Activated gamma-delta T cell treated with Interleukin-2 at 50 U/mL for 16 hours (primary cell): ENCODE data around the gene KRT16.
"Not testable (repeated sequence)": the region's sequence is repeated elsewhere in the genome, so short reads cannot be mapped to it uniquely, and the experiment has no call there.

Source experiments
- DNase-seq: peaks from one replicate; pipeline ENCODE4 v3.0.0-alpha.2; 2020

KRT16 gene

GRCh38 chr17:41627316-41628072, 14.9 kb upstream of the KRT16 start:
- no peak for DNase-seq

DNA sequence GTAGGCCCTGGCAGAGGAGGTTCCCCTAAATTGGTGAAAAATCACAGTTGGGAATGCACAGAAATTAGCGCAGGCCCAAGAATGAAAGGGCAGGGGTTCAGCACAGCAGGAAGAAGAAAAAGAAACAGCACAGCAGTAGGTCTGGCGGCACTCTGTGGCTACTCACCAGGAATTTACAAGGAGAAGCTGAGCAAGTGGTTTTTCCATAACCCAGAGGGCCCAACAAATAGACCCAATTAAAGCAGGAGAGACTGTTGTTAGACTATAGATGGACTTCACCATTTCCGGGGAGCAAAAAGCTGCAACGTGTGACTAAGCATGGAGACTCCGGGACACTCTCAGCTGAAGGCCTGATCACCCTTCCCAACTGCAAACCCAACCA, 14.3 kb upstream of the KRT16 start:
- DNase-seq: not testable (repeated sequence)

- not testable (repeated sequence) for DNase-seq
These were observed 13.7 kb upstream of the KRT16 start for GRCh38 chr17:41626028-41626913.

DNA sequence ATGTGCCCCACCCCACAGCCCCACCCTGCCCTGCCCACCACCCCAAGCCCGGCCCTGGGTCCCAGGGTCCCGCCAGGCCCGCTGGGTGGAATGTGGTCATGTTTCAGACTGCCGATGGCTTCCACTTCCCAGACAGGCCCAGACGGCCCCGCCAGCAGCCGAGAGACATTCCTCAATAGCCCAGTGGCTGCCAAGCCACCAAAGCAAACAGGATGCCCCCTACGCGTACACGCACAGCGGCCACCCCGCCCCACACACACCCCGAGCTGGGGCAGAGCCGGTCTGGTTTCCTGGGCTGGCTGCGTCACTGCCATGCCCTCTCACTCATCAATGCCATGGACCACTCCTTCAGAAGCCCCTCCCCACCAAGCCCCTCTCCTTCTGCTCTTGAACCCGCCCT, 13.0 kb upstream of the KRT16 start:
- DNase-seq: no peak

GRCh38 chr17:41624208-41625101, 11.9 kb upstream of the KRT16 start, which contains the start of gene KRT17:
TSS of gene KRT17 (minus strand) at chr17:41624575. CDS start at chr17:41624509, 66 bp downstream.
- no peak for DNase-seq

DNA sequence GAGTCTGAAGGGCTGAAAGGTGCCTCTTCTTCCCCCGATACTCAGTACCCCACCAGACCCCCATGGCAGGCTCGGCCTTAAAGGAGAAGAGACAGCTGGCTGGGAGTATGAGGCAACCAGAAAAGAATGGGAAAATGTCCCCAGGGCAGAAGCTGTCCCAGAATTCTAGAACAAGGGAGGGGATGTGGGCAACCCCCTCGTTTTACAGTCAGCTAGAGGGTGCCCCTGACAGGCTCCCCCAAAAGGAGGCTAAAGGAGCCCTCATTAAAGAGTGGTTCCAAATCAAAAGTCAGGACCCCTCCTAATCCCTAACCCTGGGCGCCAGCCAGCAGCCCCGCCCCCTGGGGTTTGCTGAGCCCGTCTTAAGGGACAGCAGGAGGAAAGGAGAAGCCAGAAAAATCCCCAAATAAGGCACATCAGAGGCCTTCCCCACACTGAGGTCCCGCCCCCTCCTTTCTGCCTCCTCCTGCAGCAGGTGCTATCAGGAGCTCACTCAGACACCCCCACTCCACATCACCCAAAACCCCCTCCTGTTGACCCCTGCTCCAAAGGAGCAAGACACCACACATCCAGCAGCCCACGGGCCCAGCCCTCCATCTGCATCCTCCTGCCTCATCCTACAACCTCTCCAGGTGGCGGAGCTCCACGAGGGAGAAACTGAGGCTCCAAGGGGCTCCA, 10.8 kb upstream of the KRT16 start:
- DNase-seq: not testable (repeated sequence)

DNA sequence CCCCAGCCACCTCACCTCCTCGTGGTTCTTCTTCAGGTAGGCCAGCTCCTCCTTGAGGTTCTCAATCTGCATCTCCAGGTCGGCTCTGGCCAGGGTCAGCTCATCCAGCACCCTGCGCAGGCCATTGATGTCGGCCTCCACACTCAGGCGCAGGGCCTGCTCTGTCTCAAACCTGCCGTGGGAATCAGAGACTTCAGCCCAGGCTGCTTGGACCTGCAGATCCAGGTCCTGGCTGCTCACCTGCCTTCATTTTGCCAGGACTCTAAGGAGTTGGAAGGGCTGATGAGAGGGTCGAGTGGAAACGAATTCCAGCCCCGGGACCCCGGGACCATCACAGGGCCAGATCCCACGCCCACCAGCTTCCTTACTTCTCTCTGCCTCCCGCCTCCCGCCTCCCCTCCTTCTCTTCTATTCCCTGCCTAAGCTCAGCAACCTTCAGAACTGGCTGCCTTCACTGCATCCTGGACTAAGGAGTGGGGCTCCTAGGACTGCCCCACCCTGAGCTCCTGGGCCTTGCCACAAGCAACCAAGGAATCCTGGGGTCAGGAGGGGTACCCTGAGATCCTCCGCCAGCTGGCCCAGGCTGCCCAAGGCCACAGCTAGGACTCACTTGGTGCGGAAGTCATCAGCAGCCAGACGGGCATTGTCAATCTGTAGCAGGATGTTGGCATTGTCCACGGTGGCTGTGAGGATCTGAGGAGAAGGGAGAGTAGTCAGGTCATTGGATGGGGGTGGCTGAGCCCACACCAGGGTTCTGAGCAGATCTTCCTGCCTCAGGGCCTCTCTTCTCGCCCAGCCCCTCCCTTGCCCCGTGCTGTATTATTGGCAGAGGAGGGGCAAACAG, 10.0 kb upstream of the KRT16 start:
- not testable (repeated sequence) for DNase-seq

DNA sequence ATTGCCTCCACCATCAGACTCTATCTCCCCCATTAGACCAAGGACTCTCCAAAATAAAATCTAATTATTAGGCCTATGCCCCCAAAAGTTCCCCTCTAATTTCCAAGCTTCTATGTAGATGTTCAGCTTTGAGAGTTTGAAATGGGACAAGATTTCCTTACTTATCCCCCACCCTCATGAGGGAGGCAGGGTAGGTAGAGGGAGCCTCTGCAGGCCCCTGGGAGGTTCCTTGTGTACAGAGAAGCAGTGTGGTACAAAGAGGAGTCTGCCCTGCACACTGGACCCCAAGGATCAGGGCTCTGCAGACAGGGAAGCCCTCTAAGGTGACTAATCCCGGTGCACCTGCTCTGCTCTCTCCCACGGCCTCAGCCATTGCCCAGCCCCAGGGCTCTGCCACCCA, 9.3 kb upstream of the KRT16 start:
- DNase-seq: no peak

DNA sequence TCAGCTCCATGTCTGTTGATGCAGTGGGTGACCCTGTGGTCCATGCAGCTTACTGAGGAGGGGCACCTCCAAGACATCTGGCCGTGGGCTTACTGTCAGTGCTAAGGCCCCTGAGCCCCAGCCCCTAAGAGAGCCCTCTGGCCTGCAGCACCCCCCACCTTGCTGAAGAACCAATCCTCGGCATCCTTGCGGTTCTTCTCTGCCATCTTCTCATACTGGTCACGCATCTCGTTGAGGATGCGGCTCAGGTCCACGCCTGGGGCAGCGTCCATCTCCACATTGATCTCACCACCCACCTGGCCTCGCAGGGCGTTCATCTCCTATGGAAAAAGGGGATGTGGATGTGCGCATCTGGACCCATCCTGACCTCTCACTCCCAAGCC, 8.9 kb upstream of the KRT16 start:
- DNase-seq: not testable (repeated sequence)

DNA sequence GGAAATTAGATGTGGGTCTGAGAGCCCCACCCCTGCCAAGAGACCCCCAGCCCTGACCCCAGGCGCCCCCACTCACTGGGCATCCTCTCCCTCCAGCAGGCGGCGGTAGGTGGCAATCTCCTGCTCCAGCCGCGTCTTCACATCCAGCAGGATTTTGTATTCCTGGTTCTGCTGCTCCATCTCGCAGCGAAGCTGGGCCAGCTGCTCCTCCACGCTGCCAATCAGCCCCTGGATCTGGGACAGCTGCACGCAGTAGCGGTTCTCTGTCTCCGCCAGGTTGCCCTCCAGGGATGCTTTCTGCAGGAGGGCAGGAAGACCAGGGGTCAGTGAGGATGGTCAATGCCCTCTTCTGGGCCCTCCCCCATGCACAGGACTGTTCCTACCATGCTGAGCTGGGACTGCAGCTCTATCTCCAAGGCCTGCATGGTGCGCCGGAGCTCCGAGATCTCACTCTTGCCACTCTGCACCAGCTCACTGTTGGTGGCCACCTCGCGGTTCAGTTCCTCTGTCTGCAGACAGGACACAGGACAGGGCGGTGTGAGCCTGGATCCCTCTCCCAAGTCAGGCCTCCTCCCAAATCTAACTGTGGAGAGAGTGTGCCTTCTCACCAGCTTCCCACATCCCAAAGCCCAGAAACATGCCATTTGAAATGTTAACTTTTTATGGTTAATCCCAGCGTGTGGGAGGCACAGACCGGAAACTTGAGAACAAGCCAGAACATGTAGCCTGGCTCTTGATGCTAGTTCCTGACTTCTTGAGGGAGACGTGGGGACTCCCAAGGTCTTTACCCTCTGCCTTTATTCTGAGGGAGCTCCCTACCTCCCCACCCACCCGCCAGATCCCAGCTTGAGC, 8.2 kb upstream of the KRT16 start:
- DNase-seq: no peak

GRCh38 chr17:41619927-41620582, 7.5 kb upstream of the KRT16 start:
- DNase-seq: not testable (repeated sequence)

DNA sequence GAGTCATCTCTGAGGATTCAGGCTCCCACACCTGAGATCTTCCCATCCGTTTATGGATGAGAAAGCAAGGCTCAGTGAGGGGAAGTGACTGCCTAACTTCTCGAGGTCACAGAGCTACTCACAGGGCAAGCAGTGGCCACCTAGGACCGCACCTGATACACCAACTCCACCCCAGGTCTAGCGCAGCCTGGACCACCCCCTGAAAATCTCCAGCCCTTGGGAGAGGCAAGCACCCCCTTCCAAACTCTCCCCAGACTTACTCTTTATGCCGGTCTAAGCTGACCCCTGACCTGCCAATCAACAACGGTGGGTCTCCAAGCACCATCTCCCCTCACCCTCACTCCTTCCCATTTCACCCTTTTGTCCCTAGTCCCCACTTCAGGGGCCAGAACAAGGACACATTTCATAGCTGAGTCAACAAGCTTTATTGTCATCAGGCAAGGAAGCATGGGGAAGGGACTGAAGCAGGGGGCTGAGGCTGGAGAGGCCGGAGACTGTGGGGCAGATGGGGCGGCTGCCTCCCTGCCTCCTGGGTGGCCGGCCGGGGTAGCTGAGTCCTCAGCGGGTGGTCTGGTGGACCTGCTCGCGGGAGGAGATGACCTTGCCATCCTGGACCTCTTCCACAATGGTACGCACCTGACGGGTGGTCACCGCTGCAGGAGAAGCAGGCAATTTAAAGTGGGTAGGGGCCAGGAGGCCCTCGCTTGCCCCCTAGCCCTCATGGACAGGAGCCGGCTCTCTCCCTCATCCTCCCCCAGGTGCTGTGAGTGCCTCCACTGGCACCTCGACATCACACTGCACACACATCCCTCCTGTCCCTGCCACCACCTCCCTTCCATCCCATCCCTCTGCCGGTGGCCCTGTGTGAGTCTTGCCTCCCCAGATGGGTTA, 6.7 kb upstream of the KRT16 start:
- no peak for DNase-seq

DNA sequence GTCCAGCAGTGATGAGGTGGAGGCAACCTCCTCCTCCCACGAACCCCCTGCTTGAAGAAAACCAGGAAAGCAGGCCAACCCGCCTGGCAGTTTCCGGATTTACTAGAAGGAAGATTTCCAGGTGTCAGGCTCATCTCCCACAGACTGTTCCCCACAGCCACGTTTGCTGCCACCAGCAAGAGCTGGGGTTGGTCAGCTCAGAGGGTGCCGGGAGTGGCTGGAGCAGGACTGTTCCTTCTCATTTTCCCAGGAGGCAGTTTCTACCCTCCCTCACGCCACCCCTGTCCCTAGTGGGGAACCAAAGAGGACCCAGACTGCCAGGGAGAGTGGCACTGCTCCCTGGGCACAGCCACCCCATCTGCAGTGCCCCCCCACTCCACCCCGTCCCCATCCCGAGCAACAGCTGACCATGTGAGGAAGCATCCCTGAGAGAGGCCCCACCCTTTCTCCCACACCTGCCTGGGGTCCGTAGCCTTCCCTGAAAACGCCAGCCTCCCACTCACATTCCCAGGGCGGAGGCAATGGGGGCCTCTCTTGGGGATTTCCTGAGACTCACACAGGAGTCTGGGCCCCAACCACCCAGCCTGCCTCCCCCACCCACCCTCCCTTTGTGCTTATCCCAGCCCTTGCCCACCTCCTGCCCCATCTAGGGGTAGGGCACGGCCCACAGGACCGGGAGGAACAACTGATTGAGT, 5.9 kb upstream of the KRT16 start:
- DNase-seq: no peak

DNA sequence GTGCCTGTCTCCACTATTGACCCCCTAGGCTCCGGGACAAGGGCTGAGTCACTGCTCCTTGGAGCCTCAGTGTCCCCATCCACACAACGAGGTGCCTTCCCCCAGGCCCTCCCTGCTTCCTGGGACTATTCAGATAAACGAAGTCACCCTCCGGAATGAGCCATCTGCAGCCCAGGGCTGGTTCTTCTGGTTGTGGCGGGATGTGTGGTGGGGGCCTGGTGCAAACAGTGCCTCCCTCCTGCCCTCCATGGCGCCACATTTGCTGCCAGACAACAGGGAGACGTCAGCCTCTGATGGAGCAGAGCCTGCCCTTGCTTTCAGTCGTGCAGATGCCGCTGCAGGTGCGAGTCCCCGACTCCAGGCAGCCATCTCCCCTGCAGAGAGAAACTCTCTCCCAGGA, 5.1 kb upstream of the KRT16 start:
- DNase-seq: no peak

- DNase-seq: no peak
These were observed 4.6 kb upstream of the KRT16 start for GRCh38 chr17:41617136-41617535.

DNA sequence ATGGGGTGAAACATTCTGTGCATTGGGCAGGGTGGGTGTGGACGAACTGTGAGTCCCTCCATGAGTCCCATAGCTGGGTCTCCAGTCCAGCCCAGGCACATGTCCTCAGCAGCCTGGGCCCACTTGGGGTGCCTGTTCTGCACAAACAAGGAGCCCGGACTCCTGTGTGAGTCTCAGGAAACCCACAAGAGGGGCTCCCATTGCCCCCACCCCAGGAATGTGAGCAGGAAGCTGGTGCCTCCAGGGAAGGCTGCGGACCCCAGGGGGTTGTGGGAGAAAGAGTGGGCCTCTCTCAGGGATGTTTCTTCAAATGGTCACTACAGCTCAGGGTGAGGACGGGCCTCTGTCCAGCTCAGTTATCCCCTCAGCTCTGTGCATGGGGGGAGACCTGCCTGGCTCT, 3.9 kb upstream of the KRT16 start:
- not testable (repeated sequence) for DNase-seq

GRCh38 chr17:41615454-41615853, 2.9 kb upstream of the KRT16 start:
- no peak for DNase-seq

DNA sequence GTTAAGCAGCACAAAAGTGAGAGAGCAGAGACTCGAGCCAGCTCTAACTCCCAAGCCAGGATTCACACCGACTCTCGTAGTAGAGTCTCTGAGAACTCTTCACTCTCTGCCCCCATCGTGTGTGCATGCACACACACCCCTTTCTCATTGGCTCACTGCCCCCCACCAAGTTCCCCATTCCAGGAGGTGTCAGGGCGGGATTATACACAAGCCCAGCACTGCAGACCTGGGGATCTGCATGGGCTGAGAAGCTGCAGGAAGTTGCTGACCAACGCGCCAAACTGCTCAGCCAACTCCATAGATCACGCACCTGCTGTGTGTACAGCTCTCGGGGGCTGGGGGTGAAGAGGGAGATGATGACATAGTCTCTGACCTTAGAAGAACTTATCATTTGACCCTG, 2.2 kb upstream of the KRT16 start:
- not testable (repeated sequence) for DNase-seq
